ENCODE measurements around the gene SLC9A3. TPM values are rescaled to one million over a fixed set of nuclear protein-coding genes. Genes with fewer than 3 reads are reported as not detected.

The SLC9A3 gene
- polyA plus RNA-seq, 1 experiment: 0.76 TPM

GRCh38 chr5:527646-528628 is 3.7 kb upstream of the SLC9A3 start:
- no peak for DNase-seq (ENCODE audit: low read depth, low spot score)
- H3K27me3 ChIP-seq (ENCODE audit: control insufficient read depth, insufficient read depth, low read length): peaks cover 71% of the 10 kb centered on the region
- CTCF ChIA-PET: no interaction called here
- H3K9me3 ChIP-seq (ENCODE audit: control insufficient read depth, insufficient read depth, low read length): no peaks in the 10 kb centered on the region; the same call in 1 of the 2 replicates
- no peak for TF ChIP-seq CTCF (IDR thresholded peaks at IDR 0.05; ENCODE audit: low read depth, low read length)
- no peak overlapping the region for H3K27ac ChIP-seq (ENCODE audit: low read depth, low read length)
- H3K4me3 ChIP-seq (ENCODE audit: low read depth, low read length): no peak overlapping the region
- POLR2A ChIA-PET: no interaction called here

GRCh38 chr5:526456-527088 is 2.3 kb upstream of the SLC9A3 start:
- ChIA-PET CTCF (no interaction called here), POLR2A (no interaction called here)
- no peak overlapping the region for H3K27ac ChIP-seq (ENCODE audit: low read depth, low read length)
- no peaks in the 10 kb centered on the region; the same call in 1 of the 2 replicates for H3K9me3 ChIP-seq (ENCODE audit: control insufficient read depth, insufficient read depth, low read length)
- no peak overlapping the region for H3K4me3 ChIP-seq (ENCODE audit: low read depth, low read length)
- no peak for DNase-seq (ENCODE audit: low read depth, low spot score)
- no peak for TF ChIP-seq CTCF (IDR thresholded peaks at IDR 0.05; ENCODE audit: low read depth, low read length)
- H3K27me3 ChIP-seq (ENCODE audit: control insufficient read depth, insufficient read depth, low read length): peaks cover 77% of the 10 kb centered on the region

GRCh38 chr5:525916-526315 is 1.7 kb upstream of the SLC9A3 start:
- Histone ChIP-seq H3K27me3 (ENCODE audit: control insufficient read depth, insufficient read depth, low read length) (peaks cover 77% of the 10 kb centered on the region), H3K9me3 (ENCODE audit: control insufficient read depth, insufficient read depth, low read length) (no peaks in the 10 kb centered on the region; the same call in 1 of the 2 replicates), H3K27ac (ENCODE audit: low read depth, low read length) (no peak overlapping the region), H3K4me3 (ENCODE audit: low read depth, low read length) (no peak overlapping the region)
- no peak for TF ChIP-seq CTCF (IDR thresholded peaks at IDR 0.05; ENCODE audit: low read depth, low read length)
- ChIA-PET CTCF (no interaction called here), POLR2A (no interaction called here)
- DNase-seq (ENCODE audit: low read depth, low spot score): no peak

GRCh38 chr5:524973-525761 is 918 bp upstream of the SLC9A3 start:
- ChIA-PET POLR2A (no interaction called here), CTCF (no interaction called here)
- peaks cover 76% of the 10 kb centered on the region for H3K27me3 ChIP-seq (ENCODE audit: control insufficient read depth, insufficient read depth, low read length)

More at GRCh38 chr5:524973-525761, 918 bp upstream of the SLC9A3 start:
- no peaks in the 10 kb centered on the region; the same call in 1 of the 2 replicates for H3K9me3 ChIP-seq (ENCODE audit: control insufficient read depth, insufficient read depth, low read length)
- H3K27ac ChIP-seq (ENCODE audit: low read depth, low read length): no peak overlapping the region
- no peak for TF ChIP-seq CTCF (IDR thresholded peaks at IDR 0.05; ENCODE audit: low read depth, low read length)
- no peak for DNase-seq (ENCODE audit: low read depth, low spot score)
- no peak overlapping the region for H3K4me3 ChIP-seq (ENCODE audit: low read depth, low read length)

Data from AG04450 (cell line).